Progenitor cell of endocrine pancreas (in vitro differentiated cells): ENCODE results near the gene HMGA1. TPM values are rescaled to one million over a fixed set of nuclear protein-coding genes. Genes with fewer than 3 reads are reported as not detected.
A peak's percentile ranks its signal among the peaks of the same experiment; 100 is the strongest.

Experiments
- DNase-seq: peaks from one replicate; pipeline ENCODE4 v3.0.0; 2021; ENCODE audit warnings: low spot score; ENCODE audit not compliant: unreplicated experiment
- H3K27ac Mint-ChIP-seq: 2 replicates; pipeline ENCODE4 v1.8.0; 2021; ENCODE audit warnings: mild to moderate bottlenecking, moderate library complexity, mixed read lengths
- H3K27me3 Mint-ChIP-seq: 2 replicates; pipeline ENCODE4 v1.8.0; 2021; ENCODE audit warnings: mixed read lengths
- H3K36me3 Mint-ChIP-seq: 2 replicates; pipeline ENCODE4 v1.8.0; 2022; ENCODE audit warnings: mixed read lengths; ENCODE audit not compliant: insufficient read depth
- H3K4me1 Mint-ChIP-seq: 2 replicates; pipeline ENCODE4 v1.8.0; 2021; ENCODE audit warnings: low read depth, mixed read lengths
- H3K4me3 Mint-ChIP-seq: 2 replicates; pipeline ENCODE4 v1.8.0; 2021; ENCODE audit warnings: low read depth, mild to moderate bottlenecking, moderate library complexity, mixed read lengths
- H3K9me3 Mint-ChIP-seq: 2 replicates; pipeline ENCODE4 v1.8.0; 2021; ENCODE audit warnings: low read depth, mixed read lengths
- CTCF ChIP-seq: fragments of 200-600 bp; sonication (generic); IDR thresholded peaks from one replicate; pipeline ENCODE4 v1.5.0; 2021; ENCODE audit warnings: antibody characterized with exemption, mild to moderate bottlenecking; ENCODE audit not compliant: unreplicated experiment
- microRNA-seq: library from miRNA; unstranded; fragments of <30 nt; microRNA quantifications from one replicate; pipeline ENCODE4 v1.1.0, GENCODE V29; 2020; ENCODE audit warnings: borderline number of aligned reads; ENCODE audit not compliant: unreplicated experiment
- total RNA-seq: library from RNA; stranded (reverse); gene quantifications from 2 replicates; pipeline ENCODE4 v1.2.1, GENCODE V29; 2021

HMGA1 gene
- total RNA-seq, 1 donor from 2014 or later = 769 TPM

GRCh38 chr6:34295721-34296120 is 59.0 kb downstream of the HMGA1 start:
- no peaks in the 10 kb centered on the region for H3K9me3 Mint-ChIP-seq
- H3K27me3 Mint-ChIP-seq = no peaks in the 10 kb centered on the region
- H3K36me3 Mint-ChIP-seq = peaks cover 10% of the 10 kb centered on the region
- no peaks in the 10 kb centered on the region for H3K4me1 Mint-ChIP-seq
- no peak for DNase-seq
- H3K27ac Mint-ChIP-seq = peak overlapping the region; percentile 19
- no peak for TF ChIP-seq CTCF
- no peak overlapping the region for H3K4me3 Mint-ChIP-seq

Small RNA genes lying within 50 kb of the gene (microRNA-seq; reads per million reads assigned to microRNA genes)
- not detected for gene MIR6835

Other genes with a start within 250 kb of the HMGA1 start
- gene GRM4, start 90.8 kb upstream of the HMGA1 start, total RNA-seq = 0.38 and 0.44 TPM in 2 replicates
- 5.1 and 5.3 TPM in 2 replicates for gene SMIM29, start 12.1 kb downstream of the HMGA1 start, total RNA-seq
- 20.6 and 23.4 TPM in 2 replicates for gene NUDT3, start 155.8 kb downstream of the HMGA1 start, total RNA-seq
- 1,118 and 1,174 TPM in 2 replicates for gene RPS10, start 189.2 kb downstream of the HMGA1 start, total RNA-seq
- 0.72 and 0.89 TPM in 2 replicates for gene PACSIN1, start 229.2 kb downstream of the HMGA1 start, total RNA-seq